ENCODE measurements around the gene ASIC2.

ASIC2 gene

DNA sequence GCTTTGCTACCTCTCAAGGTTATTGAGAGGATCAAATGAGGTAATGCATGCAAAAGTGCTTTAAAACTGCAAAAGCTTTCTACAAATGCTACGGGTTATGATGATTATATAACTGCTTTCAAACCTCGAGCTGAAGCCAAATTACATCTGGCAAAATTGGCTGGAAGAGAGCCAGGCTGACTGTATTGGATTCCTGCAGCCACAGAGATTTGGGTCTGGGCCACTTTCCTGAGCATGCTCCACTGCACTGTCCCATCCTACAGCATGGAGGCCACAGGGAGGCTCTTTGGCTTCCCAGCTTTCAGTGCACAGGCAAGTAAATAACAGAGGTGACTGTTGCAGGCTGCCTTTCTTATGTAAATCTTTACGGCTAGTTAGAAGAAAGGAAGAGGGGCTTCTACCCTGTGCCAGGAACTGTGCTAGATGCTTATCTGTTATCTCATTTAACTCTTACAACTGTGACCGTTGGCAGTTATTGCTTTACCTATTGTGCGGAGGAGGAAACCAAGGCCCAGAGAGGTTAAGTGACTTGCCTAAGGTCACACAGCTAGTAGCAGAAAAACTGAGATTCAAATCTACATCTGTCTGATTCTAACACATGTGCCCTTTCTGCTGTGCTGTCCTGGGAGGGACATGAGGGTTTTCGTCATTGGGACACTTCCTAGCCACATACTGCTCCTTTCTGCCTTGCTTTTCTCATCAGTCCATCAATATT, 179.7 kb downstream of the ASIC2 start:
- no peak for DNase-seq (ENCODE audit: low read depth, low spot score)
- ChIA-PET CTCF (no interaction called here), POLR2A (no interaction called here)
- TF ChIP-seq, protein P1, sequence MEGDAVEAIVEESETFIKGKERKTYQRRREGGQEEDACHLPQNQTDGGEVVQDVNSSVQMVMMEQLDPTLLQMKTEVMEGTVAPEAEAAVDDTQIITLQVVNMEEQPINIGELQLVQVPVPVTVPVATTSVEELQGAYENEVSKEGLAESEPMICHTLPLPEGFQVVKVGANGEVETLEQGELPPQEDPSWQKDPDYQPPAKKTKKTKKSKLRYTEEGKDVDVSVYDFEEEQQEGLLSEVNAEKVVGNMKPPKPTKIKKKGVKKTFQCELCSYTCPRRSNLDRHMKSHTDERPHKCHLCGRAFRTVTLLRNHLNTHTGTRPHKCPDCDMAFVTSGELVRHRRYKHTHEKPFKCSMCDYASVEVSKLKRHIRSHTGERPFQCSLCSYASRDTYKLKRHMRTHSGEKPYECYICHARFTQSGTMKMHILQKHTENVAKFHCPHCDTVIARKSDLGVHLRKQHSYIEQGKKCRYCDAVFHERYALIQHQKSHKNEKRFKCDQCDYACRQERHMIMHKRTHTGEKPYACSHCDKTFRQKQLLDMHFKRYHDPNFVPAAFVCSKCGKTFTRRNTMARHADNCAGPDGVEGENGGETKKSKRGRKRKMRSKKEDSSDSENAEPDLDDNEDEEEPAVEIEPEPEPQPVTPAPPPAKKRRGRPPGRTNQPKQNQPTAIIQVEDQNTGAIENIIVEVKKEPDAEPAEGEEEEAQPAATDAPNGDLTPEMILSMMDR (IDR thresholded peaks at IDR 0.05; ENCODE audit: insufficient read depth, low read length, missing control alignments) = no peak
- no peak overlapping the region for H3K4me3 ChIP-seq (ENCODE audit: low read depth, low read length)

DNA sequence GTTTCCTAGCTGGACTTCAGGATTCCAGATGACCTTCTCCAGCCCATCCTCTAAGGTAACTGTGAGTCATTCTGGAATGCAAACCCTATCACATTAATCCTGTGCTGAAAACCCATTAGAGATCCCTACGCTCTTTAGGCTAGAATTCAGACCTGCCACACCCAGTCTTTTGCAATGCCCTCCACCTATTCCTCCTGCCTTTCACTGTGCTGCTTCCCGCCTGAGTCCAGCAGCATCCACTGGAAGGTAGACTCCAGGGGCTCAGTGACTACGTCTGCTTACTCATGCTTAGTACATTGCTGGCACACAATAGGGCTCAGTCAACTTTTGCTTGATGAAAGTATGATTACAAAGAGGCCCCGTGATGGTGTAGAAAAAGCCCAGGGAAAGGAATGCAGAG, 180.3 kb downstream of the ASIC2 start:
- no peak overlapping the region for H3K4me3 ChIP-seq (ENCODE audit: low read depth, low read length)
- DNase-seq (ENCODE audit: low read depth, low spot score) = no peak
- CTCF ChIA-PET = no interaction called here
- TF ChIP-seq, protein P1 (IDR thresholded peaks at IDR 0.05; ENCODE audit: insufficient read depth, low read length, missing control alignments) = no peak
- POLR2A ChIA-PET = no interaction called here

- TF ChIP-seq, protein P1 (IDR thresholded peaks at IDR 0.05; ENCODE audit: insufficient read depth, low read length, missing control alignments) = no peak
- ChIA-PET CTCF (no interaction called here), POLR2A (no interaction called here)
- H3K4me3 ChIP-seq (ENCODE audit: low read depth, low read length) = no peak overlapping the region
- DNase-seq (ENCODE audit: low read depth, low spot score) = no peak
Measured at GRCh38 chr17:33109336-33110072, 183.6 kb downstream of the ASIC2 start.

DNA sequence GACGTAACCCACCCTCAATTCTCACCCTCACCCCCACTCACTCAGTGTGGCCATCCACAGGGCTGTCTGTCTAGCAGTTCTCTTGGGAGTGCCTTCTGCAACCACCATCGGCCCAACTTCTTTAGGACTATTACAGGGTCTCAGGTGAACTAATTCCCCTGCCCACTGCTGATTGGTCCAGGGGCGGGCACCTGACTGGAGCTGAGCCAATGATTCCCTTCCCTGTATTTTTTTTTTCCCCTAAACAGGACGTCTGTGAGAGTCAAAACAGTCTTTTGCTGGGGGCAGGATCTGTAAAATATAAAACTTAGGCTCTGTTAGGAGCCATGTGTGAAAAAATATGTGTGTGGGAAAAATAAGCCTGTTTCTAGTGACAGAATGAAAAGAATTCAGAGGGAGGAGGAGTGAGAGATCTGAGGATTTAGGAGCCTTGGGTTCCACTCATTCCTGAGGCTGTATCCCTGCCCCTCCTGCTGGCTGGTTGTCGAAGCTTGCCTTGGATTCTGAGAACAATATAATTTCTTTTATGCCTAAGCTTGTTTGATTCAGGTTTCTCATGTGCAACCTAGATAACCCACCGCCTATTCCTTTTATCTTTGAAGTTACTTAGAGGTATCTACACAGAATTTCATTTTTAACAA, 186.4 kb downstream of the ASIC2 start:
- H3K4me3 ChIP-seq (ENCODE audit: low read depth, low read length) = no peak overlapping the region
- TF ChIP-seq, protein P1 (IDR thresholded peaks at IDR 0.05; ENCODE audit: insufficient read depth, low read length, missing control alignments) = no peak
- CTCF ChIA-PET = no interaction called here
- POLR2A ChIA-PET = no interaction called here
- no peak for DNase-seq (ENCODE audit: low read depth, low spot score)

GRCh38 chr17:33105911-33106310, 187.2 kb downstream of the ASIC2 start:
- TF ChIP-seq, protein P1 (IDR thresholded peaks at IDR 0.05; ENCODE audit: insufficient read depth, low read length, missing control alignments) = no peak
- ChIA-PET CTCF (no interaction called here), POLR2A (no interaction called here)
- no peak for DNase-seq (ENCODE audit: low read depth, low spot score)
- H3K4me3 ChIP-seq (ENCODE audit: low read depth, low read length) = no peak overlapping the region

GRCh38 chr17:33099906-33100305, 193.2 kb downstream of the ASIC2 start:
- H3K4me3 ChIP-seq (ENCODE audit: low read depth, low read length) = no peak overlapping the region
- CTCF ChIA-PET = no interaction called here
- POLR2A ChIA-PET = no interaction called here
- DNase-seq (ENCODE audit: low read depth, low spot score) = no peak
- TF ChIP-seq, protein P1 (IDR thresholded peaks at IDR 0.05; ENCODE audit: insufficient read depth, low read length, missing control alignments) = no peak
